Measurements from ENCODE around the gene UBL3. TPM values are rescaled to one million over a fixed set of nuclear protein-coding genes. Genes with fewer than 3 reads are reported as not detected.
A peak's percentile ranks its signal among the peaks of the same experiment; 100 is the strongest.

Gene UBL3
- total and polyA plus RNA-seq, 2 donors, result 10.2 to 31.2 TPM

DNA sequence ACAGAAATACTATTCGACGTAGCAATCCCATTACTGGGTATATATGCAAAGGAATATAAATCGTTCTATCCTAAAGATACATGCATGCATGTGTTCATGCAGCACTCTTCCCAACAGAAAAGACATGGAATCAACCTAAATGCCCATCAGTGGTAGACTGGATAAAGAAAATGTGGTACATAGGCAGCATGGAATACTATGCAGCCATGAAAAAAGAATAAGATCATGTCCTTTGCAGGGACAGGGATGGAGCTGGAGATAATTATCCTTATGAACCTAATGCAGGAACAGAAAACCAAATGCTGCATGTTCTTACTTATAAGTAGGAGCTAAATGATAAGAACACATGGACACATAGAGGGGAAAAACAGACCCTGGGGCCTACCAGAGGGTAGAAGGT lies 89.3 kb downstream of the UBL3 start:
- Histone ChIP-seq H3K36me3 (ENCODE audit: control insufficient read depth in 2 of 2, insufficient read depth in 2 of 2, low read length in 1 of 2) (no peaks in the 10 kb centered on the region), H3K9me3 (ENCODE audit: control insufficient read depth in 2 of 2, insufficient read depth in 1 of 2, low read length in 1 of 2) (no peaks in the 10 kb centered on the region), H3K27ac (ENCODE audit: low read depth in 1 of 2, low read length in 1 of 2) (no peak overlapping the region), H3K4me3 (ENCODE audit: low read length in 2 of 2) (no peak overlapping the region), H3K27me3 (ENCODE audit: control insufficient read depth in 2 of 2, insufficient read depth in 1 of 2, low read length in 1 of 2) (no peaks in the 10 kb centered on the region), H3K4me1 (ENCODE audit: control insufficient read depth in 2 of 2, insufficient read depth in 2 of 2, low read length in 2 of 2) (no peaks in the 10 kb centered on the region)
- DNase-seq (ENCODE audit: low read depth in 6 of 9, low spot score in 9 of 9), result no peak
- WGBS, result 66% methylated on average over 3 of the region's 3 CpGs

- no peak for DNase-seq (ENCODE audit: low read depth in 6 of 9, low spot score in 9 of 9)
- no peaks in the 10 kb centered on the region for H3K36me3 ChIP-seq (ENCODE audit: control insufficient read depth in 2 of 2, insufficient read depth in 2 of 2, low read length in 1 of 2)
- no peaks in the 10 kb centered on the region for H3K9me3 ChIP-seq (ENCODE audit: control insufficient read depth in 2 of 2, insufficient read depth in 1 of 2, low read length in 1 of 2)
- no peak overlapping the region for H3K27ac ChIP-seq (ENCODE audit: low read depth in 1 of 2, low read length in 1 of 2)
- H3K4me3 ChIP-seq (ENCODE audit: low read length in 2 of 2), result no peak overlapping the region
- H3K4me1 ChIP-seq (ENCODE audit: control insufficient read depth in 2 of 2, insufficient read depth in 2 of 2, low read length in 2 of 2), result no peaks in the 10 kb centered on the region
- WGBS, result 96% methylated on average over 3 of the region's 3 CpGs
- no peaks in the 10 kb centered on the region for H3K27me3 ChIP-seq (ENCODE audit: control insufficient read depth in 2 of 2, insufficient read depth in 1 of 2, low read length in 1 of 2)
Measured at GRCh38 chr13:29760544-29760943, 89.9 kb downstream of the UBL3 start.

DNA sequence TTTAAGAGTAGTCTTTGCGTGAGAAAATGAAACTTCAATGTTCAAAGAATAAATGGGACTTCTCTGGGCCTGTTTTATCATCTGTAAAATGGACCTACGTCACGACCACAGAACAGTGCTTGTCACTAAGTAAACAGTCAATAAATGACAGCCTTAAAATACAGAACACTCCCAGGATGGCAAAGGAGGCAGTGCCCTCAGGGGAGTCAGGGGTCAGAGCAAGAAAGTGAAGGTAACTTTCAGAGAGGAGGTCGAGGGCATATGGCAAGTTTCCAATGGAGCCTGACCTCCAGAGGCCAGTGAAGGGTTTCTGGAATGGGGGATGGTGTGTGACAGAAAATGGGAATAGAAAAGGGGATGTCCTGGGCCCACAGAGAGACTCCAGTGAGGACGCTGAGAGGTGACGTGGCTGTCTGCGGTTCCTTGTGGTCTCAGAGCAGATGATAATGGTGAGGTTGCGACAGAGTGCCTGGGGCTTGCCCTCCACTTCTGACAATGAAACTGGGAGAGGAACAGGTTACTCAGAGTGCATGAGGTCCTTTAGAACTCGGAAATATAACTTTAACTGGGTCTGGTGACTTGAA lies 91.8 kb downstream of the UBL3 start:
- Histone ChIP-seq H3K4me1 (ENCODE audit: control insufficient read depth in 2 of 2, insufficient read depth in 2 of 2, low read length in 2 of 2) (no peaks in the 10 kb centered on the region), H3K36me3 (ENCODE audit: control insufficient read depth in 2 of 2, insufficient read depth in 2 of 2, low read length in 1 of 2) (no peaks in the 10 kb centered on the region), H3K27ac (ENCODE audit: low read depth in 1 of 2, low read length in 1 of 2) (peak overlapping the region in 1 of 2 donors; percentile 60), H3K4me3 (ENCODE audit: low read length in 2 of 2) (no peak overlapping the region), H3K9me3 (ENCODE audit: control insufficient read depth in 2 of 2, insufficient read depth in 1 of 2, low read length in 1 of 2) (no peaks in the 10 kb centered on the region), H3K27me3 (ENCODE audit: control insufficient read depth in 2 of 2, insufficient read depth in 1 of 2, low read length in 1 of 2) (no peaks in the 10 kb centered on the region)
- peak in 3 of 9 donors; percentile 2 to 42 (median 13) for DNase-seq (ENCODE audit: low read depth in 6 of 9, low spot score in 9 of 9)
- 60% methylated on average over 9 of the region's 9 CpGs for WGBS

- H3K4me1 ChIP-seq (ENCODE audit: control insufficient read depth in 2 of 2, insufficient read depth in 2 of 2, low read length in 2 of 2), result no peaks in the 10 kb centered on the region
- no peak overlapping the region for H3K4me3 ChIP-seq (ENCODE audit: low read length in 2 of 2)
- WGBS, result 97% methylated on average over 2 of the region's 2 CpGs
- H3K9me3 ChIP-seq (ENCODE audit: control insufficient read depth in 2 of 2, insufficient read depth in 1 of 2, low read length in 1 of 2), result no peaks in the 10 kb centered on the region
- no peak overlapping the region for H3K27ac ChIP-seq (ENCODE audit: low read depth in 1 of 2, low read length in 1 of 2)
- no peaks in the 10 kb centered on the region for H3K27me3 ChIP-seq (ENCODE audit: control insufficient read depth in 2 of 2, insufficient read depth in 1 of 2, low read length in 1 of 2)
- no peaks in the 10 kb centered on the region for H3K36me3 ChIP-seq (ENCODE audit: control insufficient read depth in 2 of 2, insufficient read depth in 2 of 2, low read length in 1 of 2)
- DNase-seq (ENCODE audit: low read depth in 6 of 9, low spot score in 9 of 9), result no peak
Measured at GRCh38 chr13:29756506-29756905, 93.9 kb downstream of the UBL3 start.

- H3K4me1 ChIP-seq (ENCODE audit: control insufficient read depth in 2 of 2, insufficient read depth in 2 of 2, low read length in 2 of 2), result no peaks in the 10 kb centered on the region
- peak in 1 of 9 donors; percentile 13 for DNase-seq (ENCODE audit: low read depth in 6 of 9, low spot score in 9 of 9)
- H3K4me3 ChIP-seq (ENCODE audit: low read length in 2 of 2), result no peak overlapping the region
- 96% methylated on average over 4 of the region's 4 CpGs for WGBS
- no peak overlapping the region for H3K27ac ChIP-seq (ENCODE audit: low read depth in 1 of 2, low read length in 1 of 2)
- H3K36me3 ChIP-seq (ENCODE audit: control insufficient read depth in 2 of 2, insufficient read depth in 2 of 2, low read length in 1 of 2), result no peaks in the 10 kb centered on the region
- no peaks in the 10 kb centered on the region for H3K27me3 ChIP-seq (ENCODE audit: control insufficient read depth in 2 of 2, insufficient read depth in 1 of 2, low read length in 1 of 2)
- H3K9me3 ChIP-seq (ENCODE audit: control insufficient read depth in 2 of 2, insufficient read depth in 1 of 2, low read length in 1 of 2), result no peaks in the 10 kb centered on the region
Measured at GRCh38 chr13:29754473-29754806, 96.0 kb downstream of the UBL3 start.

DNA sequence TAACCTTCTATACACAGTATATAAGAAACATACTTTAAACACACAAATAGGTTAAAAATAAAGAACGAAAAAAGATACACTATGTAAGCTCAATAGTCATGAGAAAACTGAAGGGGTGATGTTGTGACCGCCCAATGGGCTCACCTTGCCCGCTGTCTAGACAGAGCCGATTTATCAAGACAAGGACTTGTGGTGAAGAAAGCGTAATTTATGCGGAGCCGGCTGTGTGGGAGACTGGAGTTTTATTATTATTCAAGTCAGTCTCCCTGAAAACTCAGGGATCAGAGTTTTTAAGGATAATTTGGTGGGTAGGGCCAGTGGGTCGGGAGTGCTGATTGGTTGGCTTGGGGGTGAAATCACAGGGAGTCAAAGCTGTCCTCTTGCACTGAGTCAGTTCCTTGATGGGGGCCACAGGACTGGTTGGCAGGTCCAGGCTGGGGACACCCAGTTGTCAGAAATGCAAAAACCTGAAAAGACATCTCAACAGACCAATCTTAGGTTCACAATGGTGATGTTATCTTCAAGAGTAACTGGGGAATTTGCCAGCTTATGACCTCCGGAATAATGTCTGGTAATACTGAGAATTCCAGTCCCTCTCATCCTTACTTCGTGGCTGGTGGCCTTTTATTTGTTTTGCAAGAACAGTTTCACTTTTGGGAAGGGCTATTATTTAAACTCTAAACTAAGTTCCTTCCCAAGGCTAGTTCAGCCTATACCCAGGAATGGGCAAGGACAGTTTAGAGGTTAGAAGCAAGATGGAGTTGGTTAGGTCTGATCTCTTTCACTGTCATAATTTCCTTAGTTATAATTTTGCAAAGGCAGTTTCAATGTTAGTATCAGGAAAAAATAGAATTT lies 96.6 kb downstream of the UBL3 start:
- Histone ChIP-seq H3K9me3 (ENCODE audit: control insufficient read depth in 2 of 2, insufficient read depth in 1 of 2, low read length in 1 of 2) (no peaks in the 10 kb centered on the region), H3K27ac (ENCODE audit: low read depth in 1 of 2, low read length in 1 of 2) (no peak overlapping the region), H3K36me3 (ENCODE audit: control insufficient read depth in 2 of 2, insufficient read depth in 2 of 2, low read length in 1 of 2) (no peaks in the 10 kb centered on the region), H3K4me3 (ENCODE audit: low read length in 2 of 2) (no peak overlapping the region), H3K4me1 (ENCODE audit: control insufficient read depth in 2 of 2, insufficient read depth in 2 of 2, low read length in 2 of 2) (no peaks in the 10 kb centered on the region), H3K27me3 (ENCODE audit: control insufficient read depth in 2 of 2, insufficient read depth in 1 of 2, low read length in 1 of 2) (no peaks in the 10 kb centered on the region)
- no peak for DNase-seq (ENCODE audit: low read depth in 6 of 9, low spot score in 9 of 9)
- 88% methylated on average over 10 of the region's 10 CpGs for whole genome bisulfite sequencing

DNA sequence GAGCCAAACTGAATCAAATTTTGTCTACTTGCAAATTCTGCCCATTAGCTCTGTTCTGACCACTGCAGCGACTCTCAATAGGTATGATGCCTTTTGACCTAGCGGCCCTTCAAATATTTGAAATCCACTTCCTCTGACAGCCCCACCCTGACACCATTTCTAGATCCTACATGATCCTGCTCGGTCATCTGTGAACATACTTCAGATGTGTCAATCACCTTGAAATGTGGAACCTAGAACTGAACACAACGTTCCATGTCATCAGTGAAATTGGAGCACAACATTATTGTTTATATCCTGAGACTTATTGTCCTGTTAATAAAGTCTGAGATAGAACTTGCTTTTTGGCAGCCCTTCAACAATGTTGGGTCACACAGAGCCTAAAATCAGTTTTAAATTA lies 98.2 kb downstream of the UBL3 start:
- WGBS, result 93% methylated on average over 4 of the region's 4 CpGs
- no peaks in the 10 kb centered on the region for H3K36me3 ChIP-seq (ENCODE audit: control insufficient read depth in 2 of 2, insufficient read depth in 2 of 2, low read length in 1 of 2)
- H3K4me3 ChIP-seq (ENCODE audit: low read length in 2 of 2), result no peak overlapping the region
- DNase-seq (ENCODE audit: low read depth in 6 of 9, low spot score in 9 of 9), result no peak
- H3K27me3 ChIP-seq (ENCODE audit: control insufficient read depth in 2 of 2, insufficient read depth in 1 of 2, low read length in 1 of 2), result no peaks in the 10 kb centered on the region
- H3K9me3 ChIP-seq (ENCODE audit: control insufficient read depth in 2 of 2, insufficient read depth in 1 of 2, low read length in 1 of 2), result no peaks in the 10 kb centered on the region
- H3K27ac ChIP-seq (ENCODE audit: low read depth in 1 of 2, low read length in 1 of 2), result no peak overlapping the region
- no peaks in the 10 kb centered on the region for H3K4me1 ChIP-seq (ENCODE audit: control insufficient read depth in 2 of 2, insufficient read depth in 2 of 2, low read length in 2 of 2)

DNA sequence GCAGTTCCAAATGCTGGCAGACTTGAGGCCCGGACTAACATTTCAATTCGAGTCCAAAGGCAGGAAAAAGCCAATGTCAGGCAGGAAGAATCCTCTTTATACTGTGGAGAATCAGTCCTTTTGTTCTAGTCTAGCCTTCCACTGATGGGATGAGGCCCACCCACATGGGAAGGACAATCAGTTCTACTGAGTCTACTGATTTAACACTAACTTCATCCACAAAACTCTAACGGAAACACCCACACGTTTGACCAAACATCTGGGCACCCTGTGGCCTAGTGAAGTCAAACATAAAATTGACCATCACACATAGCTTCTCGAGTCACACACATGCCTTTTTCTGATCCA lies 100.3 kb downstream of the UBL3 start:
- H3K27ac ChIP-seq (ENCODE audit: low read depth in 1 of 2, low read length in 1 of 2), result no peak overlapping the region
- WGBS, result 93% methylated on average over 5 of the region's 5 CpGs
- H3K9me3 ChIP-seq (ENCODE audit: control insufficient read depth in 2 of 2, insufficient read depth in 1 of 2, low read length in 1 of 2), result no peaks in the 10 kb centered on the region
- no peaks in the 10 kb centered on the region for H3K36me3 ChIP-seq (ENCODE audit: control insufficient read depth in 2 of 2, insufficient read depth in 2 of 2, low read length in 1 of 2)
- H3K4me3 ChIP-seq (ENCODE audit: low read length in 2 of 2), result no peak overlapping the region
- H3K4me1 ChIP-seq (ENCODE audit: control insufficient read depth in 2 of 2, insufficient read depth in 2 of 2, low read length in 2 of 2), result no peaks in the 10 kb centered on the region
- no peaks in the 10 kb centered on the region for H3K27me3 ChIP-seq (ENCODE audit: control insufficient read depth in 2 of 2, insufficient read depth in 1 of 2, low read length in 1 of 2)
- no peak for DNase-seq (ENCODE audit: low read depth in 6 of 9, low spot score in 9 of 9)

GRCh38 chr13:29749401-29750182 lies 100.8 kb downstream of the UBL3 start:
- Histone ChIP-seq H3K9me3 (ENCODE audit: control insufficient read depth in 2 of 2, insufficient read depth in 1 of 2, low read length in 1 of 2) (no peaks in the 10 kb centered on the region), H3K27ac (ENCODE audit: low read depth in 1 of 2, low read length in 1 of 2) (no peak overlapping the region), H3K4me1 (ENCODE audit: control insufficient read depth in 2 of 2, insufficient read depth in 2 of 2, low read length in 2 of 2) (no peaks in the 10 kb centered on the region), H3K36me3 (ENCODE audit: control insufficient read depth in 2 of 2, insufficient read depth in 2 of 2, low read length in 1 of 2) (no peaks in the 10 kb centered on the region), H3K27me3 (ENCODE audit: control insufficient read depth in 2 of 2, insufficient read depth in 1 of 2, low read length in 1 of 2) (no peaks in the 10 kb centered on the region), H3K4me3 (ENCODE audit: low read length in 2 of 2) (no peak overlapping the region)
- 95% methylated on average over 6 of the region's 6 CpGs for WGBS
- DNase-seq (ENCODE audit: low read depth in 6 of 9, low spot score in 9 of 9), result no peak
